Naive thymus-derived CD4-positive, alpha-beta T cell (primary cell): ENCODE data around the gene PDK1. TPM values are rescaled to one million over a fixed set of nuclear protein-coding genes. Genes with fewer than 3 reads are reported as not detected.
"Not testable (repeated sequence)": the region's sequence is repeated elsewhere in the genome, so short reads cannot be mapped to it uniquely, and the experiment has no call there.

Experiments used
- ATAC-seq: fragments of 150-1000 bp; cut with Tn5 transposase; 2 replicates; pipeline ENCODE4 v1.10.0; 2021; ENCODE audit warnings: mild to moderate bottlenecking, moderate library complexity
- CTCF ChIA-PET: fragments of 350-600 bp; sonication (Branson Sonifier 250); formaldehyde crosslinking; loops from one replicate; lab custom pipeline; 2021; ENCODE audit warnings: antibody characterized with exemption; lab: Charles Lee
- POLR2A ChIA-PET: fragments of 350-600 bp; sonication (Branson Sonifier 250); formaldehyde crosslinking; loops from one replicate; lab custom pipeline; 2021; ENCODE audit warnings: antibody characterized with exemption, inconsistent platforms; lab: Charles Lee
- DNase-seq, 9 donors: peaks; one replicate each; pipeline versions ENCODE4 v3.0.0 to v3.0.0-alpha.2; 2020 to 2022; ENCODE audit warnings: mixed read lengths in 1 of 9
- H3K27ac ChIP-seq: one replicate; pipeline ENCODE4 v1.7.0; 2013; ENCODE audit warnings: mild to moderate bottlenecking, low read depth, low read length, moderate library complexity
- H3K27me3 ChIP-seq, 2 donors: one replicate each; pipeline ENCODE4 v1.7.0; 2013; ENCODE audit warnings: low read length in 2 of 2, mild to moderate bottlenecking in 2 of 2, moderate library complexity in 2 of 2; ENCODE audit not compliant: control insufficient read depth in 2 of 2, insufficient read depth in 2 of 2
- H3K36me3 ChIP-seq, 3 experiments: 1 replicate in 2 of 3; 2 replicates in 1 of 3; pipeline ENCODE4 v1.7.0; 2013; ENCODE audit warnings: low read length in 3 of 3, mild to moderate bottlenecking in 3 of 3, moderate library complexity in 1 of 3; ENCODE audit not compliant: insufficient read depth in 3 of 3, control insufficient read depth in 2 of 3
- H3K4me1 ChIP-seq, 2 donors: one replicate each; pipeline ENCODE4 v1.7.0; 2013; ENCODE audit warnings: low read length in 2 of 2, mild to moderate bottlenecking in 2 of 2, moderate library complexity in 1 of 2; ENCODE audit not compliant: control insufficient read depth in 2 of 2, insufficient read depth in 2 of 2
- H3K4me3 ChIP-seq: 2 replicates; pipeline ENCODE4 v1.7.0; 2013; ENCODE audit warnings: mild to moderate bottlenecking, low read length
- H3K9me3 ChIP-seq, 3 experiments: 1 replicate in 2 of 3; 2 replicates in 1 of 3; pipeline ENCODE4 v1.7.0; 2013; ENCODE audit warnings: low read length in 3 of 3; ENCODE audit not compliant: control insufficient read depth in 2 of 3
- H3K27ac Mint-ChIP-seq, 9 donors: one replicate each; pipeline ENCODE4 v1.8.0; 2020 to 2022; ENCODE audit warnings: mixed read lengths in 9 of 9, mild to moderate bottlenecking in 8 of 9, moderate library complexity in 5 of 9, inconsistent platforms in 2 of 9
- H3K27me3 Mint-ChIP-seq, 5 donors: one replicate each; pipeline ENCODE4 v1.8.0; 2021 to 2022; ENCODE audit warnings: mixed read lengths in 5 of 5, mild to moderate bottlenecking in 1 of 5
- H3K36me3 Mint-ChIP-seq, 5 donors: one replicate each; pipeline ENCODE4 v1.8.0; 2020 to 2022; ENCODE audit warnings: mixed read lengths in 5 of 5, mild to moderate bottlenecking in 3 of 5, inconsistent platforms in 1 of 5
- H3K4me1 Mint-ChIP-seq, 7 donors: one replicate each; pipeline ENCODE4 v1.8.0; 2020 to 2022; ENCODE audit warnings: mixed read lengths in 7 of 7, mild to moderate bottlenecking in 3 of 7, inconsistent platforms in 1 of 7
- H3K4me3 Mint-ChIP-seq, 10 donors: one replicate each; pipeline ENCODE4 v1.8.0; 2020 to 2022; ENCODE audit warnings: mild to moderate bottlenecking in 10 of 10, mixed read lengths in 10 of 10, moderate library complexity in 6 of 10, inconsistent platforms in 2 of 10
- H3K9me3 Mint-ChIP-seq, 11 donors: one replicate each; pipeline ENCODE4 v1.8.0; 2020 to 2022; ENCODE audit warnings: mixed read lengths in 11 of 11, mild to moderate bottlenecking in 4 of 11, inconsistent platforms in 1 of 11, moderate library complexity in 1 of 11
- intact Hi-C, 2 donors: fragments of 100-400 bp; cut with micrococcal nuclease; formaldehyde crosslinking; loops; one replicate each; pipeline ENCODE4 v1.15.1; 2023
- polyA plus RNA-seq, 2 donors: library from polyadenylated mRNA; unstranded; fragments of 300-500 nt; fragmentation: Illumina TruSeq; gene quantifications; one replicate each; pipeline ENCODE4 v1.2.3, GENCODE V29; 2021
- total RNA-seq, 6 experiments: library from RNA in 5 of 6; stranded (reverse) in 5 of 6; gene quantifications; 1 replicate in 5 of 6; 2 replicates in 1 of 6; pipeline ENCODE4 v1.2.3 and lab custom pipeline; 2021 to 2026

Gene PDK1
- total and polyA plus RNA-seq, 7 experiments from 2014 or later: 56.0 to 79.8 (median 66.6) TPM

DNA sequence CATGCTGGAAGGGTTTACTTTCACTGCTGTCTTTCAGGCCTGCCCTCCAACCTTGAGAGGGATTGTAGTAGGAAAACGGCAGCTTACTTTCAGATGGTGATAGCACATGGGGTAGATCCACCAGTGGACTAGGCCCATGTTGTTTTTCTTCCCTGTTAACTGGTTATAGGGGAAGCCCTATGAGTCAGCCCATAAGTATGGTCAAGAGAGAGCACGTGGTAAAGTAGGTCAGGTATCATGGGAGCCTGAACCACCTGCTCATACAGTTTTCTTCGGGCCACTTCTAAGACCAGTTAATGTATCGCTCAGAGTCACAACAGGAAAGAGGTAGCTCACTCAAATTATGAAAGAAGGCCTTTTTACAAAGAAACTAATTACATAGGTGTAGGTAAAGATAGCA, 33.0 kb downstream of the PDK1 start:
- ATAC-seq (no peak), DNase-seq (no peak)
- Histone ChIP-seq H3K4me3 (no peak overlapping the region), H3K4me1 (peaks cover 5 to 9% of the 10 kb centered on the region in 2 donors), H3K27ac (peak overlapping the region; percentile 7), H3K9me3 (no peaks in the 10 kb centered on the region), H3K36me3 (peaks cover 0 to 81% (median 13%) of the 10 kb centered on the region in 3 experiments), H3K27me3 (no peaks in the 10 kb centered on the region)
- Mint-ChIP-seq H3K27me3 (no peaks in the 10 kb centered on the region), H3K4me1 (peaks cover 27 to 66% (median 57%) of the 10 kb centered on the region in 7 donors), H3K36me3 (peaks cover 25 to 81% (median 72%) of the 10 kb centered on the region in 5 donors), H3K9me3 (no peaks in the 10 kb centered on the region), H3K27ac (peak overlapping the region in 7 of 9 donors; percentile 7 to 76 (median 48)), H3K4me3 (peak overlapping the region in 1 of 10 donors; percentile 2)
- intact Hi-C loops: no loop called here
- ChIA-PET CTCF (interaction anchor here (4.5 kb wide), 1 partner anchor 9 kb away, joined by 17 read pairs; no protein-coding TSS in a partner anchor), POLR2A (no interaction called here)

DNA sequence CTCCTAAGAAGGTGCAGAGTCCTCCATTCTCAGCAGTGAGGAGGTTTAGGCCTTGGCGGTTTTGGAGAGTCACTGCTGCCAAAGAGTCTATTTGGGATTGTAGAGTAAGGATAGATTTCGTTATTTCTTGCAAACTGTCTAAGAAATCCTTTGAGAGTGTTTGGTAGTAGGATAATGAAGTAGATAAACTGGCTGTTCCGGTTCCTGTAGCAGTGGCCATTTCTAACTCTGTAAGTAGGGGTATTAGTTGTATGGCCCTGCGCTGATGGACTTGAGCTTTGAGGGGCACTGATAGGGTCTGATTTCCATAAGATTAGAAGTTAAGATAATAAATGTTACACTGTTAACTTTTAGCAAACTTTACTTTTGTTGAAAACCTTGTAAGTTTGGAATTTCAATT, 35.5 kb downstream of the PDK1 start:
- H3K4me3 ChIP-seq, H3K27ac ChIP-seq, H3K27me3 Mint-ChIP-seq, POLR2A ChIA-PET, H3K27me3 ChIP-seq, H3K4me1 ChIP-seq, DNase-seq, H3K4me3 Mint-ChIP-seq, H3K9me3 ChIP-seq, H3K9me3 Mint-ChIP-seq, ATAC-seq: not testable (repeated sequence)
- H3K36me3 ChIP-seq: peaks cover 0 to 87% (median 13%) of the 10 kb centered on the region in 3 experiments
- intact Hi-C loops: loop anchor here in 1 of 2 donors (5.0 to 10.0 kb wide), 3 partner anchors 34 to 887 kb away; partner anchors contain the start of gene PDK1
- Mint-ChIP-seq H3K36me3 (peaks cover 24 to 82% (median 74%) of the 10 kb centered on the region in 5 donors), H3K27ac (peak overlapping the region in 3 of 9 donors; percentile 48 to 62 (median 56)), H3K4me1 (peaks cover 20 to 55% (median 51%) of the 10 kb centered on the region in 7 donors)
- CTCF ChIA-PET: interaction anchor here (4.5 kb wide), 1 partner anchor 11 kb away, joined by 17 read pairs; no protein-coding TSS in a partner anchor

GRCh38 chr2:172592190-172592589, 36.3 kb downstream of the PDK1 start:
- CTCF ChIA-PET: interaction anchor here (0.8 to 4.5 kb wide), 2 partner anchors 12 to 119 kb away, joined by 3 to 17 read pairs; no protein-coding TSS in a partner anchor
- peak overlapping the region in 5 of 9 donors; percentile 25 to 80 (median 62) for H3K27ac Mint-ChIP-seq
- ATAC-seq, H3K27me3 ChIP-seq, H3K9me3 ChIP-seq, H3K27me3 Mint-ChIP-seq, H3K27ac ChIP-seq, DNase-seq, H3K4me3 Mint-ChIP-seq, H3K4me3 ChIP-seq, POLR2A ChIA-PET, H3K4me1 ChIP-seq, H3K9me3 Mint-ChIP-seq: not testable (repeated sequence)
- intact Hi-C loops: loop anchor here (2.0 to 10.0 kb wide), 5 partner anchors 35 to 887 kb away; partner anchors contain the start of gene PDK1 (in 1 of the 2)
- H3K36me3 ChIP-seq: peaks cover 0 to 88% (median 16%) of the 10 kb centered on the region in 3 experiments
- H3K36me3 Mint-ChIP-seq: peaks cover 22 to 78% (median 69%) of the 10 kb centered on the region in 5 donors
- H3K4me1 Mint-ChIP-seq: peaks cover 15 to 52% (median 43%) of the 10 kb centered on the region in 7 donors

GRCh38 chr2:172596776-172597175, 40.9 kb downstream of the PDK1 start:
- Mint-ChIP-seq H3K4me1 (peaks cover 2 to 56% (median 35%) of the 10 kb centered on the region in 7 donors), H3K9me3 (no peaks in the 10 kb centered on the region), H3K27ac (no peak overlapping the region), H3K4me3 (no peak overlapping the region), H3K36me3 (peaks cover 10 to 59% (median 46%) of the 10 kb centered on the region in 5 donors), H3K27me3 (no peaks in the 10 kb centered on the region)
- no peak for DNase-seq
- H3K4me1 ChIP-seq: no peaks in the 10 kb centered on the region
- no peaks in the 10 kb centered on the region for H3K27me3 ChIP-seq
- intact Hi-C loops: loop anchor here (1.0 to 10.0 kb wide), 3 partner anchors 114 to 892 kb away; no protein-coding TSS in a partner anchor
- no peak overlapping the region for H3K4me3 ChIP-seq
- ChIA-PET POLR2A (no interaction called here), CTCF (interaction anchor here (0.5 to 1.0 kb wide), 3 partner anchors 9 to 106 kb away, joined by 3 to 4 read pairs (median 4); no protein-coding TSS in a partner anchor)
- peaks cover 0 to 60% (median 5%) of the 10 kb centered on the region in 3 experiments for H3K36me3 ChIP-seq
- H3K9me3 ChIP-seq: no peaks in the 10 kb centered on the region
- ATAC-seq: no peak
- no peak overlapping the region for H3K27ac ChIP-seq

DNA sequence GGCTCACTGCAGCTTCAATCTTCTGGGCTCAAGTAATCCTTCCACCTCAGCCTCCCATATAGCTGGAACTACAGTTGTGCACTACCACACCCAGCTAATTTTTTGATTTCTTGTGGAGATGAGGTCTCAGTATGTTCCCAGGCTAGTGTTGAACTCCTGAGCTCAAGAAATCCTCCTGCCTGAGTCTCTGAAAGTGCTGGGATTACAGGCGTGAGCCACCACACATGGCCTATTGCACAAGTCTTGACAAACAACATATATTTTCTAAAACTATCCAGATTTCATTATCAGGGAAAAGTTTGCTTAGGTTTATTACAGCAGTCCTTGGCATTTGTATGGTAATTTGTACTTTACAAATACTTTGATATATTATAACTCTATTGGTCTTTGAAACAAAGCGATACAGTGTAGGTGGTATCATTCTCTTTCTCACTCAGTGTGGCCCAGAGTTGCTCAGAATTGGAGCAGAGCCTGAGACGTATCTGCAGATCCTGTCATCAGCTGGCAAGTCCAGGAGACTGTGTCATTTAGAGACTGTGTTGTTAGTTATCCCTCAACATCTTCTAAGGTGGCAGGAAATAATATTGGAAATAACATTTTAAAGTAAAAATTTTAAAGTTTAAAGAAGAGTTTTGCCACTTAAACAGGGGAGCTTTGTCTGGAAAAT, 41.4 kb downstream of the PDK1 start:
- CTCF ChIA-PET: interaction anchor here (0.5 to 0.7 kb wide), 2 partner anchors 25 to 105 kb away, joined by 4 read pairs; no protein-coding TSS in a partner anchor
- peaks cover 0 to 63% (median 5%) of the 10 kb centered on the region in 3 experiments for H3K36me3 ChIP-seq

DNA sequence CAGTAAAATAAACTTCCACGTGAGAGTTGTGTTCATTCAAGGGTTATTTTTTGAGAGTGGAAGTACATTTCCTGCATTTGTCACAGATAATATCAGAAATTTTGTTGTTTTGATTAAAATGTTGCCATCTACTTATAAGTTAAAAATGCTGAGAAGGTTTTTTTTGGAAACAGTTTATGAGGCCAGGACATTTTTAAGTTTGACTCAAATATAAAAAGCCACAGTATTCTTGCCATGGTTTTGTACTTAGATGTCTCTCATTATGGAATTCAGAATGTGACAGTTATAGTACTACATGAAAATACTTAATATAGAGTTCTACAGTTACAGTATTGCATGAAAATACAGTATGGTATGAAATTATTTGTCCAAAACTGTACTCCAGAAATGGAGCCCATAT, 44.1 kb downstream of the PDK1 start:
- POLR2A ChIA-PET: interaction anchor here (0.7 to 0.8 kb wide), 2 partner anchors 12 to 25 kb away, joined by 3 read pairs; no protein-coding TSS in a partner anchor
- peaks cover 19 to 71% (median 54%) of the 10 kb centered on the region in 5 donors for H3K36me3 Mint-ChIP-seq
- no peaks in the 10 kb centered on the region for H3K4me1 ChIP-seq
- no peak overlapping the region for H3K27ac ChIP-seq
- DNase-seq: no peak
- H3K4me3 ChIP-seq: no peak overlapping the region
- CTCF ChIA-PET: no interaction called here
- H3K4me3 Mint-ChIP-seq: no peak overlapping the region
- no peak for ATAC-seq
- H3K36me3 ChIP-seq: peaks cover 0 to 55% (median 5%) of the 10 kb centered on the region in 3 experiments
- H3K27me3 Mint-ChIP-seq: no peaks in the 10 kb centered on the region
- no peaks in the 10 kb centered on the region for H3K9me3 Mint-ChIP-seq
- H3K9me3 ChIP-seq: no peaks in the 10 kb centered on the region
- no peaks in the 10 kb centered on the region for H3K27me3 ChIP-seq
- H3K27ac Mint-ChIP-seq: peak overlapping the region in 3 of 9 donors; percentile 36 to 59 (median 53)
- intact Hi-C loops: loop anchor here in 1 of 2 donors (10.0 kb wide), 2 partner anchors 425 to 895 kb away; no protein-coding TSS in a partner anchor
- peaks cover 0 to 41% (median 23%) of the 10 kb centered on the region in 7 donors for H3K4me1 Mint-ChIP-seq

More for the DNA sequence above, 41.4 kb downstream of the PDK1 start:
- no peaks in the 10 kb centered on the region for H3K27me3 Mint-ChIP-seq
- no peak for ATAC-seq
- H3K27me3 ChIP-seq: no peaks in the 10 kb centered on the region
- H3K27ac Mint-ChIP-seq: peak overlapping the region in 1 of 9 donors; percentile 59
- no peak overlapping the region for H3K4me3 Mint-ChIP-seq
- no peak overlapping the region for H3K27ac ChIP-seq
- intact Hi-C loops: loop anchor here (1.0 to 10.0 kb wide), 3 partner anchors 113 to 893 kb away; no protein-coding TSS in a partner anchor
- no peaks in the 10 kb centered on the region for H3K4me1 ChIP-seq
- peaks cover 2 to 52% (median 32%) of the 10 kb centered on the region in 7 donors for H3K4me1 Mint-ChIP-seq
- H3K4me3 ChIP-seq: no peak overlapping the region
- DNase-seq: no peak
- no peaks in the 10 kb centered on the region for H3K9me3 ChIP-seq
- POLR2A ChIA-PET: no interaction called here
- peaks cover 7 to 59% (median 45%) of the 10 kb centered on the region in 5 donors for H3K36me3 Mint-ChIP-seq
- no peaks in the 10 kb centered on the region for H3K9me3 Mint-ChIP-seq
